ENCODE results near the gene MTERF4. TPM values are rescaled to one million over a fixed set of nuclear protein-coding genes. Genes with fewer than 3 reads are reported as not detected.

MTERF4 gene
- total RNA-seq, 2 donors from 2014 or later, result 91.3 to 98.5 TPM

DNA sequence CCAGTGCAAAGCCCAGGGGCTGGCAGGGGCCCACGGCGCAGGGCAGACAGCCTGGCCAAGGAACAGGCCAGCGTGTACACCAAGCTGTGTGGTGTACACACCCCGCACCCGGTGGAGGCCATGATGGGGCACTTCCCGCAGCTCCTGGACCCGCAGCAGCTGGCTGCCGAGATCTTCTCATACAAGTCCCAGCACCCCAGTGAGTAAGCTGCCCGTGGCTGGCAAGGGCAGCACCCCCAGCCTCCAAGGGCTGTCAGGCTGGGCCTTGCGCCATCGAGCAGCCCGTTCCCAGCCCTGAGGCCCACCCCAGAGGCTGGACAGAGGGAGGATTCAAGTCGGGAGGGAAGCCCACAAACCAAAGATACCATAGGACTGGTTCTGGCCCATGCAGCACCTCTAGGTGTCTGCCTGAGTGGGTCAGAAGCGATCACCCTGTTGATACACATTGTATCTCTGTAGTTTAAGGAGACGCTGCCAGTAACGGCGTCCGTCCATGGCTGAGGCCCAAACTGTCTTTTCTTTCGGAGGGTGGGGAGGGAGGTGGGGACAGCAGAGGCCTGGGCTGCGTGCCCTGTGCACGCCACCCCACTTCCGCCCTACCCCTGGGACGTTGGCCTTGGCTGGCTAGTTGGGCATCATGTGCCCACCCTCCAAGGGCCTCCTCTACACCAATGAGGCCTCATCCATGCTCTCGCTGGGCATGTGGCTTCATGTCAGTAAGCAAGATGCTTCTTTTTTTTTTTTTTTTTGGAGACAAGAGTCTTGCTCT, 16.8 kb upstream of the MTERF4 start:
- H3K36me3 ChIP-seq, result no peaks in the 10 kb centered on the region
- no peaks in the 10 kb centered on the region for H3K27me3 ChIP-seq (replicated peaks; ENCODE audit: insufficient read depth)
- H3K9me3 ChIP-seq, result no peaks in the 10 kb centered on the region
- WGBS, result 93% methylated on average over 24 of the region's 24 CpGs
- no peak overlapping the region for H3K4me3 ChIP-seq
- no peaks in the 10 kb centered on the region for H3K4me1 ChIP-seq (replicated peaks)
- DNase-seq (ENCODE audit: low spot score), result no peak
- TF ChIP-seq, protein P1, sequence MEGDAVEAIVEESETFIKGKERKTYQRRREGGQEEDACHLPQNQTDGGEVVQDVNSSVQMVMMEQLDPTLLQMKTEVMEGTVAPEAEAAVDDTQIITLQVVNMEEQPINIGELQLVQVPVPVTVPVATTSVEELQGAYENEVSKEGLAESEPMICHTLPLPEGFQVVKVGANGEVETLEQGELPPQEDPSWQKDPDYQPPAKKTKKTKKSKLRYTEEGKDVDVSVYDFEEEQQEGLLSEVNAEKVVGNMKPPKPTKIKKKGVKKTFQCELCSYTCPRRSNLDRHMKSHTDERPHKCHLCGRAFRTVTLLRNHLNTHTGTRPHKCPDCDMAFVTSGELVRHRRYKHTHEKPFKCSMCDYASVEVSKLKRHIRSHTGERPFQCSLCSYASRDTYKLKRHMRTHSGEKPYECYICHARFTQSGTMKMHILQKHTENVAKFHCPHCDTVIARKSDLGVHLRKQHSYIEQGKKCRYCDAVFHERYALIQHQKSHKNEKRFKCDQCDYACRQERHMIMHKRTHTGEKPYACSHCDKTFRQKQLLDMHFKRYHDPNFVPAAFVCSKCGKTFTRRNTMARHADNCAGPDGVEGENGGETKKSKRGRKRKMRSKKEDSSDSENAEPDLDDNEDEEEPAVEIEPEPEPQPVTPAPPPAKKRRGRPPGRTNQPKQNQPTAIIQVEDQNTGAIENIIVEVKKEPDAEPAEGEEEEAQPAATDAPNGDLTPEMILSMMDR (IDR thresholded peaks at IDR 0.05), result no peak
- TF ChIP-seq POLR2AphosphoS5 (IDR thresholded peaks at IDR 0.05), result no peak
- no peak for TF ChIP-seq POLR2A (IDR thresholded peaks at IDR 0.05)
- no peak overlapping the region for H3K27ac ChIP-seq
- intact Hi-C loops (cut with DNase I), result no loop called here

DNA sequence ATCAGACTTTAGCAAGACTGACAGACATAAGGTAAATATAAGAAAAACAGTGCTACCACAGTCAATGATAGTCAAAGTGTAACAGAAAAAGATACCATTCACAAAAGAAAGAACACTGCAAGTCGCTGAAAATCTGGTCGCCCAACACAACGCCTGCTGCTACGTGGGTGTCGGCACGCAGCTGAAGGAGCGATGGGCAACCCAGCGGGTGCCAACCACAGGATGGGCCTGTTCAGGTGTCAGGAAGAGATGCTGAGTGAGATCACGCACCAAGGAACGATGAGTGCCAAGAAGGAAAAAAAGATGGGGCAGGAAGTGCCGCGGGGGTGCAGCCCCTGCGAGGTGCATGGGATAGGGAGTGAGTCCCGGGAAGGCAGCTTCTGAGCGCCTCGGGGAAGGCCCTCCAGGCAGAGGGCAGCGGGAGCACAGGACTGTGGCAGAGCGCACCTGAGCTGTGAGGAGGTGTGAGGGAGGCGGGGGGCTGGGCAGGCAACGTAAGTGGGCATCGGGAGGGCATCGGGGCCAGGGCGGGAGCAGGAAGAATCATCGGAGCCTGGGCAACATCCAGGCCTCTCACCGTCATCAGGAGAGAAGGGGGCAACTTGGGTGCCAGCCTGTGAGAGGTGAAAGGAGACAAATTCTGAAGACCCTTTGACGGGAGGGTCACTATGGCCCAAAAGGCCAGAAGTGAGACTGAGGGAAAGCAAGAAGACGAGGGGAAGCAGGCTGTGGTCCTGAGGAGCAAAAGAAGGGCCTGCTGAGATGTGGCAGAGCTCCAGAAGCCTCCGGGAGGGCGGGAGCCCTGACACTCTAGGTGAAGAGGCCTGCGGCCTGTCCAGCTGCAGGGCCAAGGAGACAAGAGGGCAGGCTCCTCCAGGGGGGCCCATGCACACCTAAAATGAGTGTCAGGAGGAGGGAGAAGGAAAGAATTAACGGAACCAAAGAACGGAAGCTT, 14.8 kb upstream of the MTERF4 start:
- H3K4me1 ChIP-seq (replicated peaks), result no peaks in the 10 kb centered on the region
- no peaks in the 10 kb centered on the region for H3K9me3 ChIP-seq
- no peak overlapping the region for H3K27ac ChIP-seq
- DNase-seq (ENCODE audit: low spot score), result no peak
- no peaks in the 10 kb centered on the region for H3K27me3 ChIP-seq (replicated peaks; ENCODE audit: insufficient read depth)
- no peaks in the 10 kb centered on the region for H3K36me3 ChIP-seq
- intact Hi-C loops (cut with DNase I), result no loop called here
- no peak for TF ChIP-seq POLR2AphosphoS5 (IDR thresholded peaks at IDR 0.05)
- no peak for TF ChIP-seq POLR2A (IDR thresholded peaks at IDR 0.05)
- TF ChIP-seq, protein P1 (IDR thresholded peaks at IDR 0.05), result no peak
- 95% methylated on average over 32 of the region's 32 CpGs for WGBS
- no peak overlapping the region for H3K4me3 ChIP-seq

DNA sequence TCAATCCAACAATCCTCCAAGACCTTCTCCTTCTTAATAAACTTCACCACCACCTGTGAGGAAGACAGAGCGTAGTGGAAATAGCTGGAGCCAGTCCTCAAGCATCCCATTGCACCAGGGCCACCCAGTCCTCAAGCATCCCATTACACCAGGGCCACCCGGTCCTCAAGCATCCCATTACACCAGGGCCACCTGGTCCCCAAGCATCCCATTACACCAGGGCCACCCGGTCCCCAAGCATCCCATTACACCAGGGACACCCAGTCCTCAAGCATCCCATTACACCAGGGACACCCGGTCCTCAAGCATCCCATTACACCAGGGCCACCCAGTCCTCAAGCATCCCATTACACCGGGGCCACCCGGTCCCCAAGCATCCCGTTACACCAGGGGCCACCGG, 13.3 kb upstream of the MTERF4 start:
- 92% methylated on average over 8 of the region's 8 CpGs for WGBS
- Histone ChIP-seq H3K27me3 (replicated peaks; ENCODE audit: insufficient read depth) (no peaks in the 10 kb centered on the region), H3K9me3 (no peaks in the 10 kb centered on the region), H3K4me3 (no peak overlapping the region), H3K4me1 (replicated peaks) (no peaks in the 10 kb centered on the region), H3K27ac (no peak overlapping the region), H3K36me3 (no peaks in the 10 kb centered on the region)
- no peak for DNase-seq (ENCODE audit: low spot score)
- TF ChIP-seq, protein P1 (IDR thresholded peaks at IDR 0.05), result no peak
- TF ChIP-seq POLR2A (IDR thresholded peaks at IDR 0.05) (no peak), POLR2AphosphoS5 (IDR thresholded peaks at IDR 0.05) (no peak)
- intact Hi-C loops (cut with DNase I), result no loop called here

DNA sequence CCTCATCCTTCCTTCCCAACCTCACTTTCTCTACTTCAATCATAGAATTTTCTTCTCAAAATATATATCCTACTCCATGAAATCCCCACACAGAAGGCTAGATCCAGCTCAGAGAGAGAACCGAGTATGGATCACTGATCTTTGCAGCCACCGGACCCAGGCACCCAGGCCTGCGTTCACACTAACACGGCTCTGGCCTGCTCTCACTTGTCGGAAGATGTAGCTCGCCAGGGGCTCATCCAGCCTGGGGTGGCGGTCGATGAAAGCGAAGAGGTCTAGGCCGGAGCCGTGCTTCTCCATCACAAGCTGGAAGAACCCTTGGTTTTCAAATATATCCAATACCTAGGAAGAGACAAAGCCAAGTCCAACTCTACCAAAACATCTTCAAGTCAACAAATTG, 12.7 kb upstream of the MTERF4 start:
- no peak for DNase-seq (ENCODE audit: low spot score)
- no peak overlapping the region for H3K4me3 ChIP-seq
- intact Hi-C loops (cut with DNase I), result no loop called here
- H3K27me3 ChIP-seq (replicated peaks; ENCODE audit: insufficient read depth), result no peaks in the 10 kb centered on the region
- H3K9me3 ChIP-seq, result no peaks in the 10 kb centered on the region
- H3K27ac ChIP-seq, result no peak overlapping the region
- H3K4me1 ChIP-seq (replicated peaks), result no peaks in the 10 kb centered on the region
- TF ChIP-seq POLR2AphosphoS5 (IDR thresholded peaks at IDR 0.05) (no peak), POLR2A (IDR thresholded peaks at IDR 0.05) (no peak)
- TF ChIP-seq, protein P1 (IDR thresholded peaks at IDR 0.05), result no peak
- WGBS, result 97% methylated on average over 11 of the region's 11 CpGs
- no peaks in the 10 kb centered on the region for H3K36me3 ChIP-seq

Measured in prostate gland (tissue), 2 donors.